HL-60/S4 treated with retinoic acid at 250 ng/mL for 4 days and 3 days (cell line): ENCODE data around the gene TLN1.

Experiments used
- in situ Hi-C: fragments of 300-500 bp; cut with MboI; formaldehyde crosslinking; loops from 2 replicates; pipeline ENCODE4 v1.7.0; 2022; ENCODE audit warnings: low sequenced_read_pairs

The TLN1 gene

GRCh38 chr9:35651956-35652828 lies 79.8 kb downstream of the TLN1 start:
- in situ Hi-C loops, result no loop called here

GRCh38 chr9:35650341-35651158 lies 81.4 kb downstream of the TLN1 start, which contains the start of gene SIT1:
TSS of gene SIT1 (minus strand) at chr9:35650931. CDS start at chr9:35650853, 78 bp downstream.
- in situ Hi-C loops, result no loop called here

- in situ Hi-C loops, result no loop called here
Measured at GRCh38 chr9:35649431-35650340, 82.3 kb downstream of the TLN1 start.
